Skeletal muscle tissue (tissue), 4 donors: ENCODE data around the gene NTNG1. TPM values are rescaled to one million over a fixed set of nuclear protein-coding genes. Genes with fewer than 3 reads are reported as not detected.
"Not testable (repeated sequence)": the region's sequence is repeated elsewhere in the genome, so short reads cannot be mapped to it uniquely, and the experiment has no call there.

Experiments used
- H3K27ac ChIP-seq: one replicate; pipeline ENCODE4 v1.7.0; 2013; ENCODE audit warnings: mild to moderate bottlenecking, low read depth, low read length, inconsistent platforms
- H3K27me3 ChIP-seq, 3 donors: one replicate each; pipeline ENCODE4 v1.7.0; 2013; ENCODE audit warnings: low read length in 3 of 3; ENCODE audit not compliant: control insufficient read depth in 3 of 3, insufficient read depth in 3 of 3
- H3K36me3 ChIP-seq, 3 donors: one replicate each; pipeline ENCODE4 v1.7.0; 2013; ENCODE audit warnings: low read length in 3 of 3; ENCODE audit not compliant: control insufficient read depth in 3 of 3, insufficient read depth in 3 of 3
- H3K4me1 ChIP-seq, 3 donors: one replicate each; pipeline ENCODE4 v1.7.0; 2013; ENCODE audit warnings: low read length in 3 of 3, mild to moderate bottlenecking in 3 of 3; ENCODE audit not compliant: control insufficient read depth in 3 of 3, insufficient read depth in 3 of 3
- H3K4me3 ChIP-seq, 3 donors: one replicate each; pipeline ENCODE4 v1.7.0; 2013; ENCODE audit warnings: low read length in 3 of 3
- H3K9ac ChIP-seq, 3 donors: one replicate each; pipeline ENCODE4 v1.7.0; 2013; ENCODE audit warnings: low read length in 3 of 3, mild to moderate bottlenecking in 3 of 3, moderate library complexity in 2 of 3, low read depth in 1 of 3
- H3K9me3 ChIP-seq, 3 donors: one replicate each; pipeline ENCODE4 v1.7.0; 2013; ENCODE audit warnings: low read length in 3 of 3; ENCODE audit not compliant: control insufficient read depth in 3 of 3
- total RNA-seq: library from RNA; depleted of rRNA; stranded (reverse); fragments of >200 nt; gene quantifications from one replicate; pipeline ENCODE4 v1.2.3, GENCODE V29; 2014
- donor health status: Osteomylitis.

NTNG1 gene
- total RNA-seq, 1 donor from 2014 or later, result 8.4 TPM

DNA sequence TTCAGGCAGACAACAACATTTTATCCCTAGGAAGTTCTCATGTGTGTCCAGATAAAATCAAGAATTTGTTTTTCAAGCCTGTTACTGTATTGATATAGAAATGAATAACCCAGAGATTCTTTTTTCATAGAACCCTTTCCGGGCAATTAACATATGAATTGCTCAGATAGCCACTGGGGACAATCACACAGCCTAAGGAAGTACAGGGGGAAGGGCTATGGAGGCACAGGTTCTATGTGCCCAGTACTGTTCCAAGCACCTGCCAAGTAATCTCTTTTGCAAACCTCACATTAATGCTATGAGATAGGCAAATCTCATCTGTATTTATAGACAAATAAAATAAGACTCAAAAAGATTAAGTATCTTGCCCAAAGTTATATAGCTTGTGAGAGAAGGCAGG, 84.9 kb downstream of the NTNG1 start:
- Histone ChIP-seq H3K9ac (no peak overlapping the region), H3K27ac (no peak overlapping the region), H3K4me3 (no peak overlapping the region), H3K9me3 (no peaks in the 10 kb centered on the region), H3K4me1 (no peaks in the 10 kb centered on the region), H3K36me3 (no peaks in the 10 kb centered on the region), H3K27me3 (no peaks in the 10 kb centered on the region)

DNA sequence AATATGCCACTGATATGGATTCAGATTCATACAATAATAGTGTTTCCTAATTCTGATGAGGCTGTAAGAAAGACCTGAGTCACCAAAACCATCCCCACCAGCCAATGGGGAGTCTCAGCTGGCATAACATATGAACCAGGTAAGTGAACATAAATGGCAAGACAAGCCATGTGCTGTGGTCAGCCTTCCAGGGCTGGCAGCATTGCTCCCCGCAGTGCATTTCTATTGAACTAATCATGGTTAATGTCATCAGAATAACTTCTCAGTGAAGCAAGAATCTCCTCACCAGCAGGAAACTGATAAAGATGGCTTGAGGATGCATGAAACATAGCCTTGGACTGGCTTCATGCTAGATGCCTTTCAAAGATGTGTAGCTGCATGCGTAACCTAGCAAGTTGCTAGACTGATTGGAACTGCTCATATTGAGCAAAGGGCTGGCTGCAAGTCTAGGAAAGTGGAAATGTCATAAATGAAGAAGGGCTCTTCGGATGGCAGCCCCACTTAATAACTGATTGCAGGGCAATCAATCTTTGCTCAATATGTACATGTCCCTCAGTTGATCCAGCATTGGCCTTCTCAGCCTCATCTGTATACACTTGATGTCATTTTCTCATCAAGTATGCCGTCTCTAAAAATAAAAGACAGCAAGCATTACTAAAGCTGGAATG, 88.0 kb downstream of the NTNG1 start:
- Histone ChIP-seq H3K27me3 (no peaks in the 10 kb centered on the region), H3K9ac (no peak overlapping the region), H3K27ac (no peak overlapping the region), H3K9me3 (no peaks in the 10 kb centered on the region), H3K4me1 (no peaks in the 10 kb centered on the region), H3K4me3 (no peak overlapping the region), H3K36me3 (no peaks in the 10 kb centered on the region)

DNA sequence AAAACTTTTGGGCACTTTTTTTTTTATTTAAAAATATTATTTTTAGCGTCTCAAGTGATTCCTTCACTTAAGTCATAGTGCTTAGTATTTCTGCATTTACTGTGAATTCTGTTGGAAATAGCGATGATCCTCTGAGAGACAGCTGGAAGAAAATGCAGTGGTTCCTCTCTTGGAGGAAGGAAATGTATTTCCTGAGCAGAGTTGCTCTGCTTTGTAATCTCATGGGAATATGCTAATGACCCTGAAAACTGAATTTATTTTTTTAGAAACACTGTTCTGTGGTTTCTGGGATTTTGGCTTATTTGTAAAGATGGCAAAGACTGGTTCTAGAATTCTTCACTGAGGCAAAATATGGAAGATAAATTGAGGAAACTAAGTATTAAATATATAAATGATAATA, 88.9 kb downstream of the NTNG1 start:
- Histone ChIP-seq H3K9ac (no peak overlapping the region), H3K4me1 (no peaks in the 10 kb centered on the region), H3K4me3 (no peak overlapping the region), H3K27me3 (no peaks in the 10 kb centered on the region), H3K36me3 (no peaks in the 10 kb centered on the region), H3K27ac (no peak overlapping the region), H3K9me3 (no peaks in the 10 kb centered on the region)

DNA sequence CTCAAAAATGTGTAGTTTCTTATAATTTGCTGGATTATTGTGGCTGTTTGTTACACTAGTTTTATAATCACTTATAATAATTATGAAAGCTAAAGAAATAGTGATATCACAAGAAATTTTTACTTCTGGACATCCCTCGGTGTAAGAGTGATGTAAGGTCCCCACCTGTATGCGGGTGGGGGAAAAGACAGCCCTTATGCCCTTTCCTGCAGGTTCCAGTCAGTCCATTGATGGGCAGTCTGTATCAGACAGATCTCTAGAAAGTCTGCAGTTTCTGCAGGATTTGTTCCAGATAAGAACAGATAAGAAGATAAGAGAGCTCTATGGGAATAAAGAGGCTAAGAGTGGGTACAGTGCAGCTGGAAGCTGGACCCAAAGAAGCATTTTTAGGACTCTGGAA, 89.3 kb downstream of the NTNG1 start:
- H3K9ac ChIP-seq, result no peak overlapping the region
- no peaks in the 10 kb centered on the region for H3K4me1 ChIP-seq
- H3K36me3 ChIP-seq, result no peaks in the 10 kb centered on the region
- no peak overlapping the region for H3K27ac ChIP-seq
- no peaks in the 10 kb centered on the region for H3K9me3 ChIP-seq
- no peaks in the 10 kb centered on the region for H3K27me3 ChIP-seq
- no peak overlapping the region for H3K4me3 ChIP-seq

DNA sequence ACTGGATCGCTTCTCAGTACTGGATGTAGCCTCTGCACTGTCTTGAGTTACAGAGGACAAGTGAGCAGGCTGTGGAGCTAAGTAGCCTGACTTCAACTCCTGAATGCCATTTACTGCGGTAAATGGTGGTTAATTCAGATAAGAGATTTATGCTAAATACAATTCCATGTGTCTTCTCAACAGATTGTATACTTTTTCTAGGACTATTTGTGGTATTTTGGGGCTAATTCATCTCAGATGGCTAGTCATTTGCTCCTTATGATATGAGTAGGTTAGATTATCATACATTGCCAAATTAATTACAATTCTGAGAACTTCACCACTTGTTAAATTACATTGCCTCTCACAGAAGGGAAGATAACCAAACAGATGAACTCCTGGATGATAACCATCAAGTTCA, 90.5 kb downstream of the NTNG1 start:
- Histone ChIP-seq H3K9ac (no peak overlapping the region), H3K4me3 (no peak overlapping the region), H3K36me3 (no peaks in the 10 kb centered on the region), H3K27ac (no peak overlapping the region), H3K27me3 (no peaks in the 10 kb centered on the region), H3K9me3 (peaks cover 0 to 2% (median 0%) of the 10 kb centered on the region in 3 donors), H3K4me1 (no peaks in the 10 kb centered on the region)

DNA sequence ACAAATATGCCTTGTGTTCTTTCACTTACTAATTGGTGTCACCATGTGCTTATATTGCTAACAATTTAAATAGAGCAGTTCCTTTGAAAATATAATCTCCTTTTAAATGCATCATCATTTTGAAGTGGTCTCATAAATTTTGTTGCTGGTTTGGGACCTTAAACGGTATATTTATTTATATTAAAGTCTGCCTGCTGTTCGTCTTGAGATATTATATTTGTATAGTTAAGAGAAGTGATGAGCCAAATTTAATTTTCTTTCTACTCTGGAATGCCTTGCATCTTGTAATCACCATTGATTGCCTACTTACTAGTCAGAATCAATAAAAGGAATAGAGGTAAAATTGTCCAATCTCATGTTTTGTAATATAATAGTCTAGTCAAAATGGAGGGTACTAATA, 91.6 kb downstream of the NTNG1 start:
- no peak overlapping the region for H3K4me3 ChIP-seq
- no peak overlapping the region for H3K27ac ChIP-seq
- peaks cover 0 to 2% (median 0%) of the 10 kb centered on the region in 3 donors for H3K9me3 ChIP-seq
- no peaks in the 10 kb centered on the region for H3K27me3 ChIP-seq
- no peaks in the 10 kb centered on the region for H3K36me3 ChIP-seq
- no peaks in the 10 kb centered on the region for H3K4me1 ChIP-seq
- no peak overlapping the region for H3K9ac ChIP-seq

DNA sequence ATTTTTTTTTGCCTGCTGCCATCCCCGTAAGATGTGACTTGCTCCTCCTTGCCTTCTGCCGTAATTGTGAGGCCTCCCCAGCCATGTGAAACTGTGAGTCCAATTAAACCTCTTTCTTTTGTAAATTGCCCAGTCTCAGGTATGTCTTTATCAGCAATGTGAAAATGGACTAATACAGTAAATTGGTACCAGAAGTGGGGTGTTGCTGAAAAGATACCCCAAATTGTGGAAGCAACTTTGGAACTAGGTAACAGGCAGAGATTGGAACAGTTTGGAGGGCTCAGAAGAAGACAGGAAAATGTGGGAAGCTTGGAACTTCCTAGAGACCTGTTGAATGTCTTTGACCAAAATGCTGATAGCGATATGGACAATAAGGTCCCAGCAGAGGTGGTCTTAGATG, 95.9 kb downstream of the NTNG1 start:
- not testable (repeated sequence) for H3K9me3 ChIP-seq, H3K4me3 ChIP-seq, H3K36me3 ChIP-seq, H3K27me3 ChIP-seq, H3K9ac ChIP-seq, H3K27ac ChIP-seq, H3K4me1 ChIP-seq

DNA sequence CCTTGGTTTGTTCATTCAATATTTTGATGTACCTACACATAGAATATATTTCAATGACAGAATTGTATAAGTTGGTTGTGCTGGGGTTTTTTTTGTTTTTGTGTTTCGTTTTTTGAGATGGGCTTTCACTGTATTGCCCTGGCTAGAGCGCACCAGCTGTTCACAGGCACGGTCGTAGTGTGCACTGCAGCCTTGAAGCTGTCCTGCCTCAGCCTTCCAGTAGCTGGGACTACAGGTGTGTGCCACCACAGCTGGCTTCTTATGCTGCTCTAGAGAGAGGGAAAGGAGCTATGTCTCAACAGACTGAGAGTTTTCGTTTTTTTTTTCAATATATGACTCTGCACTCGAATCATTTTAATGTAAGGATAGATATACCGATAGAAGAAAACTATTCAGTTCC, 102.6 kb downstream of the NTNG1 start:
- Histone ChIP-seq H3K27me3 (peaks cover 0 to 2% (median 0%) of the 10 kb centered on the region in 3 donors), H3K4me3 (no peak overlapping the region), H3K36me3 (no peaks in the 10 kb centered on the region), H3K9me3 (no peaks in the 10 kb centered on the region), H3K9ac (no peak overlapping the region), H3K27ac (no peak overlapping the region), H3K4me1 (no peaks in the 10 kb centered on the region)

DNA sequence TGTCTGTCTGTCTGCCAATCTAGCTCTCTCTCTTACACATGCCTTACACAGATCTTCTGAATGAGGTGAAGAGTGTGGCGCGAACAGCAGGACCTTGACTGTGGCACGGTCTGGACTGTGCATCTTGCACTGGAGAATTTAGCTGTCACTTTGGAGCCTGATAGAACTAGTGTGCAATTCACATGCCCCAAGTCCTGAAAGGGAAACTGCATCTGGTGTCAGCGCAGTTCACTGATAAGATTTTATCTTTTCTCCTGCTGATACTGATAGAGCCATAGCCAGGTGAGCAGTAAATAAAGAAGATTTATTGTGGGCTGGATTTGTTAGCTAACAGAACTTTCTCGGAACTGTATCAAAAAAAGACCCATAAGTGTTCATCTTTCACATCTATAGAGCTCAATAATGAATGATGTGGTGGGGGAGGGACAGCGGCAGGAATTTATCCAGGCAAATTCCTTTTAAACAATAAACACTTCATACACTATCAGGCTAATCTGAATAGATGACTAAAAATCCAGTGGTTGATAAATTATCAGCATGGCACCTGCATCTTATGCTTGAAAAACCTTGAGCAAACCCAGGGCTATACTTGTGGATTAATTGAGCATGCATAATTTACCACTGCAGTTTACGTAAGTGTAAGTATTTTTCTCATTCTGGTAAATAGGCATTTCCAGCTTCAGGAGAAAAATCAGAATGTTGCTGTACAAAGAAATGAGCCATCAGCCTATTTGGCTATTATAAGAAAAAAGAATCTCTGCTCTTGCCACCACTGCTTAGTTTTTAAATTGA, 104.1 kb downstream of the NTNG1 start:
- Histone ChIP-seq H3K27me3 (peaks cover 0 to 2% (median 0%) of the 10 kb centered on the region in 3 donors), H3K36me3 (no peaks in the 10 kb centered on the region), H3K9me3 (no peaks in the 10 kb centered on the region), H3K9ac (no peak overlapping the region), H3K4me1 (no peaks in the 10 kb centered on the region), H3K27ac (no peak overlapping the region), H3K4me3 (no peak overlapping the region)

DNA sequence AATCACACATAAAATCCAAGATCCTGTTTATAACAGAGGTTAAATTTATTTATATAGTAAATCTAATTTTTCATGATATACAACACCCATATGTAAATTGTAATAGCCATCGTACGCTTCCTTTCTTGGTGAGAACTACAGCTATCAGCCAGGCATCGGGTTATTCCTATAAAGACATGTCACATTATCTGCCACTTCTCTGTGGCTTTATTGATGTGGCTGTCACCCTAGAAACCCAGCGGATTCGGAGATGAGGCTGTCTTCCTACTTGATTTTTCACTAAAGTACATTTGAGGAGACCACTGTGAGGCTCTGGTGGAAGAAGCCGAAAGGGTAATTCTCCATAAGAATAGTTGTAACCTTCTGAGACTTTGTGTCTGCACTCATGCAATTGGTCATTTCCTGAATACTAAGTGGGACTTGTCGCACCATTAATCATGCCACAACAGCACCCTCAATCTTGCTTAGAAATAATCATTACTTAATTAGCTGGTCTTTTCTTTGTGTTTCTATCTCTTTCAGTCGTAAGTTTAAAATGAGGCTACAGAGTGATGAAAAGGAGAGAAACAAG, 106.0 kb downstream of the NTNG1 start:
- Histone ChIP-seq H3K27me3 (peaks cover 0 to 2% (median 0%) of the 10 kb centered on the region in 3 donors), H3K4me1 (no peaks in the 10 kb centered on the region), H3K4me3 (no peak overlapping the region), H3K9me3 (no peaks in the 10 kb centered on the region), H3K36me3 (no peaks in the 10 kb centered on the region), H3K27ac (no peak overlapping the region), H3K9ac (no peak overlapping the region)
